Adrenal gland (tissue), 12 donors: ENCODE data around the gene SYMPK. TPM values are rescaled to one million over a fixed set of nuclear protein-coding genes. Genes with fewer than 3 reads are reported as not detected.

Source experiments
- DNase-seq, 7 donors: peaks; one replicate each; pipeline ENCODE4 v3.0.0-alpha.2; 2019 to 2020
- H3K27ac ChIP-seq, 5 donors: fragments of 200-600 bp; sonication (generic) in 4 of 5; 1 replicate in 3 of 5; 2 replicates in 2 of 5; pipeline versions ENCODE4 v1.5.1 to v1.8.0; 2016 to 2020; ENCODE audit warnings: mild to moderate bottlenecking in 1 of 5
- H3K27me3 ChIP-seq: fragments of 200-600 bp; 2 replicates; pipeline ENCODE4 v1.8.0; 2021
- H3K36me3 ChIP-seq, 2 donors: fragments of 200-600 bp; replicated peaks in 1 of 2; 1 replicate in 1 of 2; 2 replicates in 1 of 2; pipeline versions ENCODE4 v1.5.1 to v1.8.0; 2018 to 2022
- H3K4me1 ChIP-seq, 2 donors: fragments of 200-600 bp; replicated peaks in 1 of 2; 1 replicate in 1 of 2; 2 replicates in 1 of 2; pipeline versions ENCODE4 v1.5.1 to v1.8.0; 2018 to 2021
- H3K4me3 ChIP-seq, 4 donors: fragments of 200-600 bp; sonication (generic) in 3 of 4; one replicate each; pipeline ENCODE4 v1.5.1; 2016 to 2018
- H3K9me3 ChIP-seq, 3 donors: fragments of 200-600 bp; sonication (generic) in 1 of 3; replicated peaks in 1 of 3; 1 replicate in 2 of 3; 2 replicates in 1 of 3; pipeline versions ENCODE4 v1.5.1 to v1.8.0; 2016 to 2021
- POLR2A ChIP-seq, 2 donors: fragments of 450-650 bp; IDR thresholded peaks; one replicate each; pipeline ENCODE4 v1.6.1; 2017; ENCODE audit warnings: antibody characterized with exemption in 2 of 2, mild to moderate bottlenecking in 2 of 2, moderate library complexity in 1 of 2
- WGBS, 4 donors: extraction: QIAGEN DNeasy Blood & Tissue Kit in 2 of 4; methylation state at CpG; one replicate each; pipeline versions ENCODE4 v1.1.5 to v1.1.7; 2013 to 2017; 5-methylcytosine and 5-hydroxymethylcytosine counted together
- intact Hi-C, 2 donors: fragments of 100-400 bp; cut with DNase I; formaldehyde crosslinking; loops; one replicate each; pipeline versions ENCODE4 v1.14.1 to v1.15.0; 2022 to 2023
- polyA plus RNA-seq, 3 donors: library from polyadenylated mRNA; stranded (reverse); fragments of 200-250 nt in 2 of 3; fragments of 350-450 nt in 1 of 3; fragmentation: Illumina TruSeq in 1 of 3; extraction: RNeasy Lipid Tissue Mini Kit (QIAGEN cat#74804) in 1 of 3; gene quantifications; one replicate each; pipeline ENCODE4 v1.2.3, GENCODE V29; 2013 to 2014
- total RNA-seq, 9 donors: library from RNA; depleted of rRNA in 4 of 9; stranded (reverse); fragments of >200 nt in 4 of 9; fragments of 120-200 nt in 1 of 9; fragmentation: NEBNext Ultra II Directional in 1 of 9; extraction: Animal tissue kit (Norgen Biotek cat#: 25700) in 1 of 9; gene quantifications; one replicate each; pipeline versions ENCODE4 v1.1.0 to v1.2.4, GENCODE V29; 2013 to 2023
- TF ChIP-seq, protein P1 (sequence below), 6 experiments: fragments of 450-650 bp in 4 of 6; fragments of 200-600 bp in 2 of 6; sonication (generic) in 1 of 6; IDR thresholded peaks; 1 replicate in 5 of 6; 2 replicates in 1 of 6; pipeline versions ENCODE4 v1.5.1 to v1.8.0; 2016 to 2021; ENCODE audit warnings: antibody characterized with exemption in 6 of 6, mild to moderate bottlenecking in 2 of 6, moderate library complexity in 1 of 6
- donor health status: healthy with polysubstance abuse.
- donor health status: Bipolar disorder and iron deficiency.
- donor health status: DM: yes; HTN: yes; CAD: no.
- donor health status: DM: no; HTN: no; CAD: no.
- donor health status: DM: no; HTN: no; CAD: no.
- donor health status: DM: yes; HTN: yes; CAD: no.

Gene SYMPK
- total and polyA plus RNA-seq, 12 donors, result 32.2 to 313 (median 51.2) TPM

DNA sequence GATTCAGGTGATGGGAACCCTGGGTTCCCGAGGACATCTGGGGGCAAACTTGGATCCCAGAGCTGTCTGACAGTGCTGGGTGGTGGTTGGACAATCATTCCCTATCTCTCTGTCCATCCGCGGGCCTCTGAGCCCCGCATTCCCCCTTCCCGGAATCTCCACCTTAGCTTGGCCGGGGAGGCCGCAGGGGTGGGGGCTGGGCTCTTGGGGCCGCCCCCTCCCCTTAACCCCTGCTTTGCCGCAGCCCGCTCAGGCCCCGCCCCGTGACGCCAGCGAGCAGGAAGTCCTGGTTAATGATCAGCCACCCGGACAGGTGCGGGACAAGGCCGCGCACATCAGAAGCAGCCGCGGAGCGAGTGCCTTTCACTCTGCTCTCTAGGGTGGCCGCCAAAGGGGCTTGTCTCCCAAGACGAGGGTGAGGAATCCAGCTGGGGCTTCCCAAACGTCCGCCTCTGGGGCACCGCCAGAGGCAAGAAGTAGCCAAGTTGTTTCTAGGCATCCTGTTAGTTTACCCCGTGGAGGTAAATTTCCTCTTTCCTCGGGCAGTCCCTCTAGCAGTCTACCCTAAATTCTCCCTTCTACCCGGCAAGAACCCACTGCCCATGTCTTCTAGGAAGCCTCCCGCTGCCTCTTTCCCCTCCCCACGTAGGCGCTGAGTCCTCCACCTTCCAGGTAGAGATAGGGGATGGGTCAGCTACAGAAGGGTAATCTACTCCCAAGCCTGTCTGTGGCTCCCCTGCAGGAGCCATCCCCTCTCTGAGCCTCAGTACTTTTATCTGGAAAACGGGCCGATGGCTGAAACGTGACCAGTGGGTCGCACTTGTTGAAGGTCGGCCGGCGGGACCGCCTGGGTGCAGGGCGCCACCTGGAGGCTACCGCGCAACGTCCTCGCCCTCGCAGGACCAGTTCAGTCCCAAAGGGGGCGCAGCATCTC, 20.0 kb upstream of the SYMPK start:
- DNase-seq, result peak; percentile 72 to 93 (median 87)
- no peaks in the 10 kb centered on the region for H3K27me3 ChIP-seq
- H3K9me3 ChIP-seq, result no peaks in the 10 kb centered on the region
- TF ChIP-seq, protein P1, sequence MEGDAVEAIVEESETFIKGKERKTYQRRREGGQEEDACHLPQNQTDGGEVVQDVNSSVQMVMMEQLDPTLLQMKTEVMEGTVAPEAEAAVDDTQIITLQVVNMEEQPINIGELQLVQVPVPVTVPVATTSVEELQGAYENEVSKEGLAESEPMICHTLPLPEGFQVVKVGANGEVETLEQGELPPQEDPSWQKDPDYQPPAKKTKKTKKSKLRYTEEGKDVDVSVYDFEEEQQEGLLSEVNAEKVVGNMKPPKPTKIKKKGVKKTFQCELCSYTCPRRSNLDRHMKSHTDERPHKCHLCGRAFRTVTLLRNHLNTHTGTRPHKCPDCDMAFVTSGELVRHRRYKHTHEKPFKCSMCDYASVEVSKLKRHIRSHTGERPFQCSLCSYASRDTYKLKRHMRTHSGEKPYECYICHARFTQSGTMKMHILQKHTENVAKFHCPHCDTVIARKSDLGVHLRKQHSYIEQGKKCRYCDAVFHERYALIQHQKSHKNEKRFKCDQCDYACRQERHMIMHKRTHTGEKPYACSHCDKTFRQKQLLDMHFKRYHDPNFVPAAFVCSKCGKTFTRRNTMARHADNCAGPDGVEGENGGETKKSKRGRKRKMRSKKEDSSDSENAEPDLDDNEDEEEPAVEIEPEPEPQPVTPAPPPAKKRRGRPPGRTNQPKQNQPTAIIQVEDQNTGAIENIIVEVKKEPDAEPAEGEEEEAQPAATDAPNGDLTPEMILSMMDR (IDR thresholded peaks at IDR 0.05), result peak; percentile 85 to 98 (median 91)
- TF ChIP-seq POLR2A (IDR thresholded peaks at IDR 0.05), result no peak
- intact Hi-C loops, result loop anchor here in 1 of 2 donors (5.0 kb wide), 1 partner anchor 66 kb away; the partner anchor contains the start of gene RSPH6A
- H3K36me3 ChIP-seq, result peaks cover 0 to 9% of the 10 kb centered on the region in 2 donors
- peak overlapping the region in 1 of 4 donors; percentile 52 for H3K4me3 ChIP-seq
- H3K27ac ChIP-seq, result peak overlapping the region in 1 of 5 donors; percentile 29
- 11 to 16% (median 13%) methylated on average over 21 to 47 of the region's 47 CpGs for WGBS, 4 donors
- H3K4me1 ChIP-seq, result peaks cover 4 to 41% of the 10 kb centered on the region in 2 donors

DNA sequence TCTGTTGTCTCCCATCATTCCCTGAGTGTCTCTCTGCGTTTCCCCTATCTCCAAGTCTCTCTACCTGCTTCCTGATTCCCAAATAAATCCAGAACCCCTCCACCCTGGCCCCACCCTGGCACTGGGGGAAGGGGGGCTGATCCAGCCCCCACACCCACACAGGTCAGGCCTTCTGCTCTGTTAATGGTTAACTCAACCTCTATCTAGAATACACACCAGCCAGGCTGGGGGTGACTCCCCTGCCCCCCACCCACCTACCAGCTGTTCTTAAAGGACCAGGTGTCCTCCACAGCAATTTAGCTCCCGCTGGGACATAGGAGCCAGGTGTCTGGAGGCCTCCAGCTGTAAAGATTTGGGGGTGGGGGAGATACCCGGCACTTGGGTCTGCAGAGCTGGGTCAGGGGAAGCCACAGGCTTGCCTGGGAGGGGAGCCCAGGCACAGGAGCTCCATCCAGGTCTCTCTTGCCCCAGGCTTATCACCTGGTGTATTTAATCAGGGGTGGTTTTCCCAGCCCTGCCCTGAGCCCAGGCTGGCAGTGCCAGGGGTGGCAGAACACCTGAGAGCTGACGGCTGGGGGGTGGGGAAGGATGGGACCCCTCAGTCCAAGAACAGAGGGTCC, 19.1 kb upstream of the SYMPK start:
- Histone ChIP-seq H3K4me1 (peaks cover 4 to 33% of the 10 kb centered on the region in 2 donors), H3K9me3 (no peaks in the 10 kb centered on the region), H3K27me3 (no peaks in the 10 kb centered on the region), H3K27ac (no peak overlapping the region), H3K4me3 (peak overlapping the region in 1 of 4 donors; percentile 52), H3K36me3 (peaks cover 0 to 9% of the 10 kb centered on the region in 2 donors)
- TF ChIP-seq, protein P1 (IDR thresholded peaks at IDR 0.05), result no peak
- no peak for TF ChIP-seq POLR2A (IDR thresholded peaks at IDR 0.05)
- 41 to 70% (median 60%) methylated on average over 3 to 4 of the region's 4 CpGs for WGBS, 4 donors
- intact Hi-C loops, result loop anchor here in 1 of 2 donors (5.0 kb wide), 1 partner anchor 65 kb away; the partner anchor contains the start of gene RSPH6A
- no peak for DNase-seq

DNA sequence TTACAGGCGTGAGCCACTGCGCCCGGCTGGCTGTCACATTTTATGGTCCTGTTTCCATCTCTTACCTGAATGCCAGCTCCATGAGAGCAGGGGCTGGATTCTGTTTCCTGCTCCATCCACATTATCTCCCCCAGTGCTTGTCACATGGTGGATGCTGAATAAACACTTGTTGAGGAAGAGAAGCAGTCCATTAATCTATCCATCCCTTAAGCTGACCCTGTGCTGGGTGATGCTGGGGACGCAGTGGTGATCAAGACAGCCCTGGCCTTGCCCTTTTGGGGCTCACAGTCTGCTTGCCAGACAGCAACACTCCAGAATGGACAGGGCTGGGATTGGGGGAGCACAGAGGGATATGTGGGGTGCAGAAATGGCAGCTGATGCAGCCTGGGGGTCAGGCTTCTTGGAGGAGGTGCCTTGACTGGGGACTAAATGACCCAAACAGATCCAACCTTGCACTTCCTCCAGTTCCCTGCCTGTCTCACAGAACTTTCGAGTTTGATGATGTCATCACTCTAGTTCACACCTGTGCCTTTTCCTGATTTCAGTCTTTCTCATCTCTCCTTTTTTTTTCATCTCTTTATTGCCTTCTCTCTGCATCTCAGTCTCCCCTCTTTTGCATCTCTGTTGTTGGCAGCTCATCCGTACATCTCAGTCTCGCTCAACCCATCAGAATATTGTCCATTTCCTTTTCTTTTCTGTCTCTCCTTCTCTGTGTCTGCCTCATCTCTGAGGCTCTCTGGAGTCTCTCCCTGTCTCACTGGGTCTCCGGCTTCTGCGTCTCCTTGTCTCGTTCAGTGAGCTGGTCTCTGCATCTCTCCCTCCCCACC, 18.3 kb upstream of the SYMPK start:
- Histone ChIP-seq H3K4me1 (peaks cover 4 to 33% of the 10 kb centered on the region in 2 donors), H3K4me3 (no peak overlapping the region), H3K36me3 (peaks cover 0 to 9% of the 10 kb centered on the region in 2 donors), H3K27me3 (no peaks in the 10 kb centered on the region), H3K9me3 (no peaks in the 10 kb centered on the region), H3K27ac (no peak overlapping the region)
- TF ChIP-seq POLR2A (IDR thresholded peaks at IDR 0.05), result no peak
- TF ChIP-seq, protein P1 (IDR thresholded peaks at IDR 0.05), result no peak
- intact Hi-C loops, result loop anchor here in 1 of 2 donors (5.0 kb wide), 1 partner anchor 64 kb away; the partner anchor contains the start of gene RSPH6A
- no peak for DNase-seq
- WGBS, 4 donors, result 73 to 80% (median 76%) methylated on average over 10 of the region's 10 CpGs
